Nephron (organoid): ENCODE data around the gene AAK1.

Experiments
- H3K27ac Mint-ChIP-seq, 3 experiments: 2 replicates each; pipeline ENCODE4 v1.8.0; 2020; ENCODE audit warnings: mixed read lengths in 3 of 3, mild to moderate bottlenecking in 2 of 3, moderate library complexity in 1 of 3
- H3K27me3 Mint-ChIP-seq: 2 replicates; pipeline ENCODE4 v1.8.0; 2021; ENCODE audit warnings: low read depth, mild to moderate bottlenecking, moderate library complexity, mixed read lengths
- H3K36me3 Mint-ChIP-seq: 2 replicates; pipeline ENCODE4 v1.8.0; 2020; ENCODE audit warnings: low read depth, mixed read lengths
- H3K4me1 Mint-ChIP-seq: 2 replicates; pipeline ENCODE4 v1.8.0; 2020; ENCODE audit warnings: mixed read lengths
- H3K4me3 Mint-ChIP-seq, 3 experiments: 2 replicates each; pipeline ENCODE4 v1.8.0; 2020; ENCODE audit warnings: mild to moderate bottlenecking in 3 of 3, mixed read lengths in 3 of 3, moderate library complexity in 2 of 3
- H3K9me3 Mint-ChIP-seq: 2 replicates; pipeline ENCODE4 v1.8.0; 2020; ENCODE audit warnings: mixed read lengths
- TF ChIP-seq, protein P1 (sequence below), 3 experiments: fragments of 200-600 bp; sonication (generic); IDR thresholded peaks; one replicate each; pipeline ENCODE4 v1.5.0; 2021; ENCODE audit warnings: antibody characterized with exemption in 3 of 3; ENCODE audit not compliant: unreplicated experiment in 3 of 3

AAK1 gene

DNA sequence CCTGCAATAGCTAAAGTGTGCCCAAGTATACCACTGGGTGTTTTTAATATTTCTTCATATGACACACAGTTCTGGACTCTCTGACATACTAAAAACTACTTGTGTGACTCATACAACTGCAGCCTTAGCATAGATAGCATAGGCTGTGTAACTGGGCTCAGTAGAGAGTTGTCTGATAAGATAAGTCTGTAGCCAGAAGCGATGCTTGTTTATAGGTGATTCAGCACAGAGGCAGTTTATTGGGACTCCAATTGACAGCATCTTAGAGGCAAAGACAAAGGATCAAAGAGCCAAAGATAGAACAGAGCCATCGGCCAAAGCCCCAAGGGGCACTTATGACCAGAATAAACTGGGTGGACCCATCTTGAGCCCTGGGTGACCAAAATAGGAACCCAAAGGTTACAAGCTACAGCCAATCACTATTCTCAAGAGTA is 42.3 kb downstream of the AAK1 start:
- peaks cover 5% of the 10 kb centered on the region for H3K9me3 Mint-ChIP-seq
- no peaks in the 10 kb centered on the region for H3K27me3 Mint-ChIP-seq
- no peak overlapping the region for H3K27ac Mint-ChIP-seq
- peaks cover 16% of the 10 kb centered on the region for H3K4me1 Mint-ChIP-seq
- peaks cover 20% of the 10 kb centered on the region for H3K36me3 Mint-ChIP-seq
- TF ChIP-seq, protein P1, sequence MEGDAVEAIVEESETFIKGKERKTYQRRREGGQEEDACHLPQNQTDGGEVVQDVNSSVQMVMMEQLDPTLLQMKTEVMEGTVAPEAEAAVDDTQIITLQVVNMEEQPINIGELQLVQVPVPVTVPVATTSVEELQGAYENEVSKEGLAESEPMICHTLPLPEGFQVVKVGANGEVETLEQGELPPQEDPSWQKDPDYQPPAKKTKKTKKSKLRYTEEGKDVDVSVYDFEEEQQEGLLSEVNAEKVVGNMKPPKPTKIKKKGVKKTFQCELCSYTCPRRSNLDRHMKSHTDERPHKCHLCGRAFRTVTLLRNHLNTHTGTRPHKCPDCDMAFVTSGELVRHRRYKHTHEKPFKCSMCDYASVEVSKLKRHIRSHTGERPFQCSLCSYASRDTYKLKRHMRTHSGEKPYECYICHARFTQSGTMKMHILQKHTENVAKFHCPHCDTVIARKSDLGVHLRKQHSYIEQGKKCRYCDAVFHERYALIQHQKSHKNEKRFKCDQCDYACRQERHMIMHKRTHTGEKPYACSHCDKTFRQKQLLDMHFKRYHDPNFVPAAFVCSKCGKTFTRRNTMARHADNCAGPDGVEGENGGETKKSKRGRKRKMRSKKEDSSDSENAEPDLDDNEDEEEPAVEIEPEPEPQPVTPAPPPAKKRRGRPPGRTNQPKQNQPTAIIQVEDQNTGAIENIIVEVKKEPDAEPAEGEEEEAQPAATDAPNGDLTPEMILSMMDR (IDR thresholded peaks at IDR 0.05; ENCODE audit: unreplicated experiment in 3 of 3) = no peak
- no peak overlapping the region for H3K4me3 Mint-ChIP-seq

DNA sequence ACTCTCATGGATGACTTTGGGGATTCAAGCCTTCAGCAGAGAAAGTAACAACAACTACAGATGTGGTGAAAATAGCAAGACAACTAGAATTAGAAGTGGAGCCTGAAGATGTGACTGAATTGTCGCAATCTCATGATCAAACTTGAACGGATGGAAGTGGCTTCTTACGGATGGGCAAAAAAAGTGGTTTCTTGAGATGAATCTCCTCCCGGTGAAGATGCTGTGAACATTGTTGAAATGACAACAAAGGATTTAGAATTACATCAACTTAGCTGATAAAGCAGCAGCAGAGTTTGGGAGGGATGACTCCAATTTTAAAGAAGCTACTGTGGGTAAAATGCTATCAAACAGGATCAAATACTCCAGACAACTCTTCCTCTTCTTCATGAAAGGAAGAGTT is 43.1 kb downstream of the AAK1 start:
- TF ChIP-seq, protein P1 (IDR thresholded peaks at IDR 0.05; ENCODE audit: unreplicated experiment in 3 of 3) = no peak
- H3K27me3 Mint-ChIP-seq = no peaks in the 10 kb centered on the region
- peaks cover 16% of the 10 kb centered on the region for H3K4me1 Mint-ChIP-seq

DNA sequence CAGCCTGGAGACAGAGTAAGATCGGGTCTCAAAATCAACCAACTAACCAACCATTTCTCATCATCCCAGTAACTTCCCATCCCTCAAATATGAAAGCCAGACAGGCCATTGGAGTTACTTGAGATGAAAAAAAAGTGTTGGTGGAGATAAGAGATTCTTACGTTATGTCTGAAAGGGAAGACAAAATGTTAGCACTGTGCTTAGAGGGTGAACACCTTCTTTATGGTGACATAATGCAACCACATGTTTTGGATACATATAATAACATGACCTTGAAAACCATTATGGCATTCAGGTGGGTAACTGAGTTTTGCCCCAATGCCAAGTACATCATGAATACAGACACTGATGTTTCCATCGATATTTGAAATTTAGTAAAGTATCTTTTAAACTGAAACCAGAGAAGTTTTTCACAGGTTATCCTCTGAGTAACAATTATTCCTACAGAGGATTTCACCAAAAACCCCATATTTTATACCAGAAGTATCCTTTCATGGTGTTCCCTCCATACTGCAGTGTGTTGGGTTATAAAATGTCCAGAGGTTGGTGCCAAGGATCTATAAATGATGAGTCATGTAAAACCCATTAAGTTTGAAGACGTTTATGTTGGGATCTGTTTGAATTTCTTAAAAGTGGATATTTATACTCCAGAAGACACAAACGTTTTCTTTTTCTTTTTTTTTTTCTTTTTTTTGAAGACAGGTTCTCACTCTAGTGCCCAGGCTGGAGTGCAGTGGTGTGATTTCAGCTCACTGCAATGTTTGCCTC is 45.5 kb downstream of the AAK1 start:
- no peaks in the 10 kb centered on the region for H3K9me3 Mint-ChIP-seq
- no peaks in the 10 kb centered on the region for H3K4me1 Mint-ChIP-seq
- no peak overlapping the region for H3K4me3 Mint-ChIP-seq
- no peak overlapping the region for H3K27ac Mint-ChIP-seq
- peaks cover 13% of the 10 kb centered on the region for H3K36me3 Mint-ChIP-seq
- no peaks in the 10 kb centered on the region for H3K27me3 Mint-ChIP-seq
- TF ChIP-seq, protein P1 (IDR thresholded peaks at IDR 0.05; ENCODE audit: unreplicated experiment in 3 of 3) = no peak

More for the DNA sequence above, 43.1 kb downstream of the AAK1 start:
- no peaks in the 10 kb centered on the region for H3K9me3 Mint-ChIP-seq
- H3K4me3 Mint-ChIP-seq = no peak overlapping the region
- no peak overlapping the region for H3K27ac Mint-ChIP-seq
- peaks cover 13% of the 10 kb centered on the region for H3K36me3 Mint-ChIP-seq

DNA sequence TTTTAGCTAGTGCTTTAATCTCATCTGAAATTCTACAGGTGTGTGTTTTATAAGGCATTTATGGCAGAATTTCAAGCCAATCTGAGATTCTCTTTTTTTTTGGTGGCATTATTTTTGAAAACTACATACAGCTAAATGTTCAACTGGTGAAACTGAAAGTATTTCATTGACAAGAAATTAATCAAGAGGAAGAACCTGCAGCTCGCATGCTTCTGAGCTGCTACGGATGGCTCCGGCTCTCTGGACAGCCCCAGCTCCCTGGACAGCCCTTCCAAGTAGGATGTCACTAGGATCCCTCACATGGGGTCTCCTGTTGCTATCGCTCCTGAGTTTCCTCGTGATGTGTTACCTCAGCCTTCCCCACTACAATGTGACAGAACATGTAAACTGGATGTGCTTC is 46.4 kb downstream of the AAK1 start:
- no peaks in the 10 kb centered on the region for H3K27me3 Mint-ChIP-seq
- no peak overlapping the region for H3K4me3 Mint-ChIP-seq
- H3K36me3 Mint-ChIP-seq = peaks cover 13% of the 10 kb centered on the region
- H3K4me1 Mint-ChIP-seq = no peaks in the 10 kb centered on the region
- no peak overlapping the region for H3K27ac Mint-ChIP-seq
- no peaks in the 10 kb centered on the region for H3K9me3 Mint-ChIP-seq
- TF ChIP-seq, protein P1 (IDR thresholded peaks at IDR 0.05; ENCODE audit: unreplicated experiment in 3 of 3) = no peak

DNA sequence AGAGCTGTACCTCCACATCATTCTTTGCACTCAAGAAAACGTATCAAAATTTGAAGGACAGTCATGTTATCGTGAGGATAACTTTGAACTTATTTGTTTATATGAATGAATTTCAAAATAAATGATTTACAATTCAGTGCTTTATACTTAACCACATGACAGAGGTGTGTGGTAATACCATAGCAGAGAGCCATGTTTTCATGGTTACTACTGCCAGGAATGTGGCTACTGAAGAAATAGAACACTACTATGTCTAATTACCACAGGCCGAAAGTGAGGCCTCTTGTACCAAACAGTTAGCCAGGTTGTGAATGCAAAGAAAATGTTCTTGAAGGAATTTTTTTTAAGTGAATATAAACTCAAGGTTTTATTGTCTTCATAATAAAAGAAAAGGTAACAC is 49.2 kb downstream of the AAK1 start:
- Mint-ChIP-seq H3K27me3 (no peaks in the 10 kb centered on the region), H3K4me1 (no peaks in the 10 kb centered on the region), H3K9me3 (no peaks in the 10 kb centered on the region), H3K27ac (no peak overlapping the region), H3K4me3 (no peak overlapping the region), H3K36me3 (no peaks in the 10 kb centered on the region)
- TF ChIP-seq, protein P1 (IDR thresholded peaks at IDR 0.05; ENCODE audit: unreplicated experiment in 3 of 3) = no peak

DNA sequence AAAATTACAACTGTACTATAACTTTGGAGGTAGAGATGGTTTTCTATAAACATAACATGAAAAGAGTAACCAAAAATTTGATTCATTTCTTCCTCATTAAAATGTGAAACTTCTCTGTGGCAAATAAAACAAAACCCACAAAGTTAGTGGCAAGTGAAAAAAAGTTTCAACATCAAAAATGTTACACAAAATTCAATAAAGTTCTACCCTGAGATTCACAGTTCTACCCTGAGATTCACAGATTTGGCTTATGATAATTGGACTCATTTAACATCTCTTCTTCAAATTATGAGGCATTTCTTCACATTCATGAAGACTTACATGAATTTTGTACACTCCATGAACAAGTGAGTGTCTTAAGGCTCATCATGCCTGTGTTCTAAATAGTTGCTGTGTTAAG is 51.0 kb downstream of the AAK1 start:
- Mint-ChIP-seq H3K9me3 (no peaks in the 10 kb centered on the region), H3K27me3 (no peaks in the 10 kb centered on the region), H3K27ac (no peak overlapping the region), H3K4me3 (no peak overlapping the region), H3K4me1 (no peaks in the 10 kb centered on the region), H3K36me3 (no peaks in the 10 kb centered on the region)
- TF ChIP-seq, protein P1 (IDR thresholded peaks at IDR 0.05; ENCODE audit: unreplicated experiment in 3 of 3) = no peak
